SK-N-SH treated with all-trans-retinoic acid at 6 μM for 48 hours (cell line): Measurements from ENCODE around the gene DCAF5.

ENCODE experiments used
- ATAC-seq: fragments of 200-7000 bp; cut with Tn5 transposase; 3 replicates; pipeline ENCODE4 v1.9.1; 2020; ENCODE audit warnings: mild to moderate bottlenecking, moderate library complexity
- ARNTL ChIP-seq: fragments of 450-650 bp; formaldehyde crosslinking; IDR thresholded peaks from 2 replicates; pipeline ENCODE4 v1.5.0; 2020; ENCODE audit warnings: low read depth, mild to moderate bottlenecking, moderate library complexity, borderline replicate concordance
- BACH2 ChIP-seq: fragments of 250-450 bp; sonication (Bioruptor Pico); IDR thresholded peaks from 2 replicates; pipeline ENCODE4 v1.9.0; 2021; ENCODE audit warnings: mild to moderate bottlenecking, borderline replicate concordance
- CREB5 ChIP-seq: fragments of 250-450 bp; sonication (Bioruptor Pico); IDR thresholded peaks from 2 replicates; pipeline ENCODE4 v1.5.1; 2020; ENCODE audit warnings: low read depth, mild to moderate bottlenecking, moderate library complexity
- CSDC2 ChIP-seq: fragments of 250-450 bp; sonication (Bioruptor Pico); IDR thresholded peaks from 2 replicates; pipeline ENCODE4 v1.5.0; 2020; ENCODE audit warnings: mild to moderate bottlenecking, moderate library complexity
- ESRRG ChIP-seq: fragments of 250-450 bp; sonication (Bioruptor Pico); IDR thresholded peaks from 2 replicates; pipeline ENCODE4 v1.6.1; 2021; ENCODE audit warnings: mild to moderate bottlenecking
- GLIS3 ChIP-seq: fragments of 250-450 bp; sonication (Bioruptor Pico); IDR thresholded peaks from 2 replicates; pipeline ENCODE4 v1.5.0; 2020; ENCODE audit warnings: mild to moderate bottlenecking, moderate library complexity
- ISL1 ChIP-seq: fragments of 250-450 bp; sonication (Bioruptor Pico); IDR thresholded peaks from 2 replicates; pipeline ENCODE4 v2.1.2; 2022; ENCODE audit warnings: mild to moderate bottlenecking, moderate library complexity
- OSR1 ChIP-seq: fragments of 250-450 bp; sonication (Bioruptor Pico); IDR thresholded peaks from 2 replicates; pipeline ENCODE4 v1.8.0; 2022; ENCODE audit warnings: moderate library complexity, mild to moderate bottlenecking, inconsistent platforms
- PATZ1 ChIP-seq: fragments of 250-450 bp; sonication (Bioruptor Pico); IDR thresholded peaks from 2 replicates; pipeline ENCODE4 v1.8.0; 2020; ENCODE audit warnings: mild to moderate bottlenecking, moderate library complexity, borderline replicate concordance
- PPARA ChIP-seq: fragments of 250-450 bp; sonication (Bioruptor Pico); IDR thresholded peaks from 2 replicates; pipeline ENCODE4 v1.5.0; 2020; ENCODE audit warnings: mild to moderate bottlenecking, borderline replicate concordance
- TCF4 ChIP-seq: fragments of 250-450 bp; sonication (Bioruptor Pico); IDR thresholded peaks from 2 replicates; pipeline ENCODE4 v1.8.0; 2021; ENCODE audit warnings: mild to moderate bottlenecking, moderate library complexity, borderline replicate concordance
- TSHZ2 ChIP-seq: fragments of 250-450 bp; sonication (Bioruptor Pico); IDR thresholded peaks from 2 replicates; pipeline ENCODE4 v1.5.0; 2020; ENCODE audit warnings: mild to moderate bottlenecking, moderate library complexity
- ZC3H10 ChIP-seq: fragments of 250-450 bp; sonication (Bioruptor Pico); IDR thresholded peaks from 2 replicates; pipeline ENCODE4 v1.5.1; 2021; ENCODE audit warnings: mild to moderate bottlenecking, moderate library complexity
- ZFP30 ChIP-seq: fragments of 450-650 bp; formaldehyde crosslinking; IDR thresholded peaks from 2 replicates; pipeline ENCODE4 v1.5.0; 2022; ENCODE audit warnings: mild to moderate bottlenecking, moderate library complexity
- ZNF565 ChIP-seq: fragments of 450-650 bp; formaldehyde crosslinking; conservative IDR thresholded peaks from 2 replicates; pipeline ENCODE4 v1.5.0; 2020; ENCODE audit warnings: low read depth, mild to moderate bottlenecking, moderate library complexity
- ZNF70 ChIP-seq: fragments of 450-650 bp; formaldehyde crosslinking; IDR thresholded peaks from 2 replicates; pipeline ENCODE4 v1.5.0; 2020; ENCODE audit warnings: mild to moderate bottlenecking, moderate library complexity
- ZNF8 ChIP-seq: fragments of 450-650 bp; formaldehyde crosslinking; IDR thresholded peaks from 2 replicates; pipeline ENCODE4 v1.5.0; 2020; ENCODE audit warnings: mild to moderate bottlenecking, moderate library complexity

DCAF5 gene

GRCh38 chr14:69054030-69054429 is 98.9 kb downstream of the DCAF5 start:
- TF ChIP-seq CREB5 (no peak), OSR1 (CRISPR knock-in tag) (no peak), TSHZ2 (no peak)
- no peak for ATAC-seq

- TF ChIP-seq OSR1 (CRISPR knock-in tag): no peak
- no peak for TF ChIP-seq ISL1 (CRISPR knock-in tag)
- TF ChIP-seq CSDC2 (CRISPR knock-in tag): no peak
- TF ChIP-seq ZFP30 (CRISPR knock-in tag): no peak
- no peak for TF ChIP-seq ZNF565 (CRISPR knock-in tag)
- no peak for TF ChIP-seq TCF4 (CRISPR knock-in tag)
- no peak for ATAC-seq
These were observed 100.7 kb downstream of the DCAF5 start for GRCh38 chr14:69052181-69052601.

GRCh38 chr14:69050240-69051184 is 102.4 kb downstream of the DCAF5 start:
- TF ChIP-seq TSHZ2 (no peak), OSR1 (CRISPR knock-in tag) (no peak), ZNF70 (CRISPR knock-in tag) (no peak), ZFP30 (CRISPR knock-in tag) (no peak), GLIS3 (CRISPR knock-in tag) (no peak), CREB5 (no peak), ZNF8 (CRISPR knock-in tag) (no peak), ARNTL (CRISPR knock-in tag) (no peak), PATZ1 (CRISPR knock-in tag) (no peak), BACH2 (CRISPR knock-in tag) (no peak), PPARA (CRISPR knock-in tag) (no peak), ZC3H10 (no peak), ESRRG (CRISPR knock-in tag) (no peak)
- no peak for ATAC-seq
